GM23338 (cell line): ENCODE data around the gene ATP6V1G3. TPM values are rescaled to one million over a fixed set of nuclear protein-coding genes. Genes with fewer than 3 reads are reported as not detected.

Experiments
- ATAC-seq: fragments of 200-7000 bp; cut with Tn5 transposase; 3 replicates; pipeline ENCODE4 v1.9.1; 2020
- DNase-seq: peaks from one replicate; pipeline ENCODE4 v3.0.0-alpha.2; 2015; ENCODE audit warnings: low spot score
- H2AFZ ChIP-seq: fragments of 200-600 bp; sonication (generic); 2 replicates; pipeline ENCODE4 v1.8.0; 2016; ENCODE audit warnings: antibody characterized with exemption, mild to moderate bottlenecking, moderate library complexity
- H3F3A ChIP-seq: fragments of 200-600 bp; sonication (generic); replicated peaks from 2 replicates; pipeline ENCODE4 v1.8.0; 2017; ENCODE audit warnings: antibody characterized with exemption, mixed run types, low read depth
- H3K27ac ChIP-seq: fragments of 200-600 bp; sonication (generic); 2 replicates; pipeline ENCODE4 v1.6.1; 2016; ENCODE audit warnings: low read depth
- H3K27me3 ChIP-seq: fragments of 200-600 bp; sonication (generic); 2 replicates; pipeline ENCODE4 v1.8.0; 2016; ENCODE audit warnings: mild to moderate bottlenecking, mixed run types, moderate library complexity; ENCODE audit not compliant: insufficient read depth
- H3K36me3 ChIP-seq: fragments of 200-600 bp; sonication (generic); 2 replicates; pipeline ENCODE4 v1.8.0; 2016; ENCODE audit warnings: mild to moderate bottlenecking; ENCODE audit not compliant: insufficient read depth
- H3K4me1 ChIP-seq: fragments of 200-600 bp; sonication (generic); 2 replicates; pipeline ENCODE4 v1.8.0; 2016; ENCODE audit warnings: mild to moderate bottlenecking, moderate library complexity; ENCODE audit not compliant: insufficient read depth
- H3K4me2 ChIP-seq: fragments of 200-600 bp; sonication (generic); 2 replicates; pipeline ENCODE4 v1.7.1; 2017; ENCODE audit warnings: mixed run types
- H3K4me3 ChIP-seq: fragments of 200-600 bp; sonication (generic); 2 replicates; pipeline ENCODE4 v1.6.1; 2016; ENCODE audit warnings: mixed run types
- H3K79me2 ChIP-seq: fragments of 200-600 bp; sonication (generic); replicated peaks from 2 replicates; pipeline ENCODE4 v1.8.0; 2017; ENCODE audit warnings: mild to moderate bottlenecking; ENCODE audit not compliant: insufficient read depth
- H3K9me2 ChIP-seq: fragments of 200-600 bp; sonication (generic); 2 replicates; pipeline ENCODE4 v1.8.0; 2017; ENCODE audit not compliant: insufficient read depth
- H4K20me1 ChIP-seq: fragments of 200-600 bp; sonication (generic); replicated peaks from 2 replicates; pipeline ENCODE4 v1.8.0; 2017; ENCODE audit warnings: mild to moderate bottlenecking; ENCODE audit not compliant: insufficient read depth
- H3K27ac Mint-ChIP-seq: 2 replicates; pipeline ENCODE4 v1.8.0; 2020; ENCODE audit warnings: inconsistent platforms, mild to moderate bottlenecking, moderate library complexity, mixed read lengths
- H3K27me3 Mint-ChIP-seq: 3 replicates; pipeline ENCODE4 v1.8.0; 2022; ENCODE audit warnings: low read depth, mild to moderate bottlenecking, moderate library complexity, mixed read lengths, inconsistent platforms; ENCODE audit not compliant: insufficient read depth, poor library complexity
- H3K36me3 Mint-ChIP-seq: 3 replicates; pipeline ENCODE4 v1.8.0; 2021; ENCODE audit warnings: low read depth, mild to moderate bottlenecking, inconsistent platforms, moderate library complexity, mixed read lengths
- H3K4me1 Mint-ChIP-seq: 3 replicates; pipeline ENCODE4 v1.8.0; 2020; ENCODE audit warnings: mild to moderate bottlenecking, inconsistent platforms, mixed read lengths
- H3K4me3 Mint-ChIP-seq: 3 replicates; pipeline ENCODE4 v1.8.0; 2021; ENCODE audit warnings: moderate library complexity, mild to moderate bottlenecking, inconsistent platforms, mixed read lengths
- H3K9me3 Mint-ChIP-seq: 3 replicates; pipeline ENCODE4 v1.8.0; 2020; ENCODE audit warnings: moderate library complexity, mild to moderate bottlenecking, inconsistent platforms, mixed read lengths
- EZH2 ChIP-seq: fragments of 200-600 bp; sonication (generic); IDR thresholded peaks from one replicate; pipeline ENCODE4 v1.8.0; 2017; ENCODE audit warnings: antibody characterized with exemption, mild to moderate bottlenecking, low read depth; ENCODE audit not compliant: unreplicated experiment
- EZH2phosphoT487 ChIP-seq: fragments of 200-600 bp; sonication (generic); IDR thresholded peaks from one replicate; pipeline ENCODE4 v1.8.1; 2018; ENCODE audit warnings: antibody characterized with exemption; ENCODE audit not compliant: unreplicated experiment
- REST ChIP-seq: IDR thresholded peaks from one replicate; pipeline ENCODE4 v1.6.1; 2018; ENCODE audit warnings: antibody characterized with exemption; ENCODE audit not compliant: unreplicated experiment
- ZNF462 ChIP-seq: fragments of 250-450 bp; sonication (Bioruptor Pico); IDR thresholded peaks from 2 replicates; pipeline ENCODE4 v1.5.0; 2020; ENCODE audit warnings: mild to moderate bottlenecking, moderate library complexity
- polyA plus RNA-seq: library from polyadenylated mRNA; unstranded; fragments of >200 nt; fragmentation: Nextera tagmentation; extraction: Ambion mirVana; gene quantifications from 2 replicates; pipeline ENCODE4 v1.2.1, GENCODE V29; 2016
- total RNA-seq: library from RNA; depleted of rRNA; stranded (reverse); fragments of >200 nt; shearing (Covaris generic); gene quantifications from 2 replicates; pipeline ENCODE4 v1.2.3, GENCODE V29; 2014

Gene ATP6V1G3
- total and polyA plus RNA-seq, 2 experiments from 2014 or later: not detected

- H3K4me2 ChIP-seq: no peak overlapping the region
- H3K36me3 Mint-ChIP-seq: no peaks in the 10 kb centered on the region
Observed at GRCh38 chr1:198523182-198523950, 17.1 kb downstream of the ATP6V1G3 start.

GRCh38 chr1:198520524-198521254 lies 19.8 kb downstream of the ATP6V1G3 start:
- TF ChIP-seq ZNF462 (CRISPR knock-in tag) (no peak), EZH2 (no peak)
- Histone ChIP-seq H3K27me3 (no peaks in the 10 kb centered on the region), H3K4me2 (peak overlapping the region; percentile 30), H3K9me2 (no peaks in the 10 kb centered on the region; the same call in 1 of the 2 replicates), H3K36me3 (no peaks in the 10 kb centered on the region), H4K20me1 (no peaks in the 10 kb centered on the region), H2AFZ (no peak overlapping the region), H3K27ac (no peak overlapping the region), H3K4me1 (peaks cover 23% of the 10 kb centered on the region), H3K79me2 (no peaks in the 10 kb centered on the region), H3K4me3 (no peak overlapping the region; the same call in 1 of the 2 replicates), H3F3A (no peaks in the 10 kb centered on the region)
- peak; percentile 31; the same call in 2 of the 3 replicates for ATAC-seq
- Mint-ChIP-seq H3K27me3 (no peaks in the 10 kb centered on the region), H3K36me3 (no peaks in the 10 kb centered on the region), H3K9me3 (no peaks in the 10 kb centered on the region), H3K4me1 (peaks cover 39% of the 10 kb centered on the region), H3K4me3 (peak overlapping the region; percentile 5; the same call in 1 of the 3 replicates), H3K27ac (peak overlapping the region; percentile 56)
- peak; percentile 40 for DNase-seq

More at GRCh38 chr1:198523182-198523950, 17.1 kb downstream of the ATP6V1G3 start:
- H3K9me3 Mint-ChIP-seq: no peaks in the 10 kb centered on the region
- DNase-seq (no peak), ATAC-seq (no peak)
- Histone ChIP-seq H3K9me2 (no peaks in the 10 kb centered on the region; the same call in 1 of the 2 replicates), H3F3A (no peaks in the 10 kb centered on the region), H3K79me2 (no peaks in the 10 kb centered on the region), H3K36me3 (no peaks in the 10 kb centered on the region), H3K4me1 (peaks cover 23% of the 10 kb centered on the region), H4K20me1 (no peaks in the 10 kb centered on the region), H3K27me3 (no peaks in the 10 kb centered on the region), H3K4me3 (no peak overlapping the region), H3K27ac (no peak overlapping the region), H2AFZ (no peak overlapping the region)
- no peak overlapping the region for H3K27ac Mint-ChIP-seq
- peaks cover 36% of the 10 kb centered on the region for H3K4me1 Mint-ChIP-seq
- H3K27me3 Mint-ChIP-seq: no peaks in the 10 kb centered on the region
- no peak overlapping the region for H3K4me3 Mint-ChIP-seq
- TF ChIP-seq EZH2phosphoT487: no peak
- no peak for TF ChIP-seq REST
